HG03558 (cell line): ENCODE data around the gene MAGEA1.
"Not testable (repeated sequence)": the region's sequence is repeated elsewhere in the genome, so short reads cannot be mapped to it uniquely, and the experiment has no call there.

Source experiments
- ATAC-seq: cut with Tn5 transposase; IDR thresholded peaks from one replicate; pipeline ENCODE4 v1.9.1; 2021; ENCODE audit warnings: moderate number of reproducible peaks; ENCODE audit not compliant: unreplicated experiment; ENCODE audit errors: extremely low read depth

The MAGEA1 gene

GRCh38 chrX:153179131-153179530, at the start of gene MAGEA1:
Gene MAGEA1, plus strand, starts transcription at chrX:153179284. Its CDS starts 3,106 bp downstream, at chrX:153182390.
- no peak for ATAC-seq

- not testable (repeated sequence) for ATAC-seq
Measured at GRCh38 chrX:153132924-153133323, 46.2 kb upstream of the MAGEA1 start.

GRCh38 chrX:153139074-153139473, 40.0 kb upstream of the MAGEA1 start:
- ATAC-seq: not testable (repeated sequence)

GRCh38 chrX:153146288-153146687, 32.8 kb upstream of the MAGEA1 start:
- not testable (repeated sequence) for ATAC-seq

- no peak for ATAC-seq
Measured at GRCh38 chrX:153153516-153153915, 25.6 kb upstream of the MAGEA1 start.

GRCh38 chrX:153157450-153157849, 21.6 kb upstream of the MAGEA1 start:
- no peak for ATAC-seq

GRCh38 chrX:153158319-153158718, 20.8 kb upstream of the MAGEA1 start:
- ATAC-seq: no peak

- ATAC-seq: no peak
Measured at GRCh38 chrX:153161952-153162351, 17.1 kb upstream of the MAGEA1 start.

- no peak for ATAC-seq
Measured at GRCh38 chrX:153164733-153165132, 14.4 kb upstream of the MAGEA1 start.

- ATAC-seq: not testable (repeated sequence)
Measured at GRCh38 chrX:153168423-153168822, 10.7 kb upstream of the MAGEA1 start.

GRCh38 chrX:153181822-153182221, 2.7 kb downstream of the MAGEA1 start:
- ATAC-seq: no peak

- ATAC-seq: no peak
Measured at GRCh38 chrX:153184787-153185186, 5.7 kb downstream of the MAGEA1 start.

GRCh38 chrX:153190381-153190780, 11.3 kb downstream of the MAGEA1 start:
- ATAC-seq: no peak

- ATAC-seq: no peak
Measured at GRCh38 chrX:153200462-153200861, 21.4 kb downstream of the MAGEA1 start.

- ATAC-seq: no peak
Measured at GRCh38 chrX:153206425-153207046, 27.5 kb downstream of the MAGEA1 start.

- ATAC-seq: no peak
Measured at GRCh38 chrX:153209347-153209746, 30.3 kb downstream of the MAGEA1 start.

GRCh38 chrX:153214934-153215333, 35.9 kb downstream of the MAGEA1 start:
- no peak for ATAC-seq

- no peak for ATAC-seq
Measured at GRCh38 chrX:153216926-153217325, 37.8 kb downstream of the MAGEA1 start.

- ATAC-seq: no peak
Measured at GRCh38 chrX:153225438-153226098, 46.5 kb downstream of the MAGEA1 start.

GRCh38 chrX:153226344-153227185, 47.5 kb downstream of the MAGEA1 start:
- no peak for ATAC-seq
